HG02571 (cell line): Measurements from ENCODE around the gene DEDD2.
A peak's percentile ranks its signal among the peaks of the same experiment; 100 is the strongest.

Source experiments
- ATAC-seq: cut with Tn5 transposase; IDR thresholded peaks from one replicate; pipeline ENCODE4 v1.9.1; 2021; ENCODE audit warnings: mild to moderate bottlenecking, moderate library complexity; ENCODE audit not compliant: unreplicated experiment

DEDD2 gene

DNA sequence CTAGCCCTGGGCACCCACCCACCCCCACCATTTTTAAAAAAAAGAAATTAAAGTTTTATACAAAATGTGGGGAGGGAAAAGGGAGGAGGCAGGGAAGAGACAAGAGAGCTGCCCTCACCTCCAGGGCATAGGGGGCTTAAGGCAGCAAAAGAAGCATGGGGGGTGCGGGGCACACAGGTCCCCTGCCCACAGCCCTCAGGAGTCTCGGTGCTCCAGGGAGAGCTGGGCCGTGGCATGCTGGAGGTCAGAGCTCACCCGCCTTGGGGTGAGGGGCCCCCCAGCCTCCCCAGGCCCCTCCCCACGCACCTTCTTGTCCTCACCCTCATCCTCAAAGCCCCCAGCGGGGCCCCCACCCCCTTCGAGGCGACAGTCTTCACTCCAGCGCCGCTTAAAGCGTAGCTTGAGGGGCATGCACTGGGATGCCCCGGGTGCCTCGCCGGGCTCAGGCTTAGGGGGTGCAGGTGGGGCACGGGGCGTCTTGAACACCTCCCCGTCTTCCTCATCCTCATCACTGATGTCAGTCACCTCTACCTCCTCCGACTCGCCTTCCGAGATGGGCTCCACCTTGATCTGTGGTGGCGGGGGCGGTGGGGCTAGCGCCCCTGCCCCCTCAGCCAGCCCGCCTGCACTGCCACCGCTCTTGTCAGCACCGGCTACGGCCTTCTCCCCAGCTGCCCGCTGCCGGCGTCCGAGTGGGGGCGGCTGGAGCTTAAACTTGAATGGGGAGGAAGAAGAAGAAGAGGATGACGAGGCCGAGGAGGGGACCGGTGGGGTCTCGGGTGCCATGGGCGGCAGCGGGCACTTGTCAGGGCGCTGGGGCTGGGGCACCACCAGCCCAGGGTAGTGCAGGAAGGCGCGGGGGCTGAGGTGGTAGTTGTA lies 31.0 kb upstream of the DEDD2 start:
- ATAC-seq: no peak

DNA sequence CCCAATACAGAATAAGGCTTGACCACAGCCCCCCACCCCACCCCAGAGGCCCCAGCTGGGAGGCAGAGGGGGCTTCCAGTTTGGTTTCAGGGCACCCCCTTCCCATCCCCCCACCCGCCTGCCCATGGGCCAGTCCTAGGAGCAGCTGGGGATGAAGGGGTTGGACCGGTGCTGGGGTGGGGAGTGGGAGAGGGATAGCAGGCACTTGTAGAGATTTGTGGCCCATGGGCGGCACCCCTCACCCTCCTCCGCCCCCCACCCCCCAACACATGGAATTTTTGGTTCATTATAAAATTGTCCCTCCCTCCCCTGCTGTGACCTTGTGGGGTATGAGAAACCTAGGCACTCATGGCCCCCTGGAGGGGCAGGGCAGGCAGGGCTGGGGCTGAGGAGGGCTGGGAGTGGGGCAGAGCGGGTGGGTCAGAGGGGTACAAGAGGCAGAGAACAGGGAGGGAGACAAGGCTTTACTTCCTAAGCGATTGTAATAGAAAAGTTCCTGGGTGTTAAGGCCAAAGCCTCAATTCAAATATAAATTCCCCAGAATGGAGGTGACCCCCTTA lies 30.2 kb upstream of the DEDD2 start:
- no peak for ATAC-seq

DNA sequence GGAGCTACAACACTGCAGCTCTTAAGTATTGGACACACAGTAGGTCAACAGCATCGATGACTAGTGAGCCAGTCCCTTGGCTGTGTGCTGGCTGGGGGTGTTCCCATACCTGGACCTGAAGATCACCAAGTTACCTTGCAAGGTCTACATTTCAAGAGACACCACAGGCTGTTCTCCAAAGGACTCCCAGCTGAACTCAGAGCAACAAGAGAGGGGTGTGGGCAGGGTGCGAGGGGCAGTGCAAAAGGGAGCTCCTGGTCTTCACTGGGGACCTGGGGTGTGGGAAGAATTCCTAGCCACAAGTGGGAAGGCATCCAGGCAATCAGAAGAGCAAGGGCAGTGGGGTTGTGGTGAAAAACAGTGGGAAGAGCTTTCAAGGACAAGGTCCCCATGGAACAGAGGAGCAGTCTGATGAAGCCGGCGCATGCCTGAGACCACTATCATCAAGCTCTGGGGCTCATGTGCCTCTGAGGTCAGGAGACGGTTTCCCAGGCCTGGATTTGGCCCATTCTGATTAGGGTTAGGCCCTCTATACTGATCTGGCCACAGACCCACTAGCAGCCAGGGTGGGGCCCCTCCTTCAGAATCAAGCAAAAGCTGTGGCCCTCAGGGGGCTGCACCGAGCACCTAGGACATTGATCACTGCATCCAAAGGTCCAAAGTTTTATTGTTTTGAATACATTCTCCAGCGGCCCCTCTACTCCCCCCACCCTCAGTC lies 29.6 kb upstream of the DEDD2 start:
- no peak for ATAC-seq

DNA sequence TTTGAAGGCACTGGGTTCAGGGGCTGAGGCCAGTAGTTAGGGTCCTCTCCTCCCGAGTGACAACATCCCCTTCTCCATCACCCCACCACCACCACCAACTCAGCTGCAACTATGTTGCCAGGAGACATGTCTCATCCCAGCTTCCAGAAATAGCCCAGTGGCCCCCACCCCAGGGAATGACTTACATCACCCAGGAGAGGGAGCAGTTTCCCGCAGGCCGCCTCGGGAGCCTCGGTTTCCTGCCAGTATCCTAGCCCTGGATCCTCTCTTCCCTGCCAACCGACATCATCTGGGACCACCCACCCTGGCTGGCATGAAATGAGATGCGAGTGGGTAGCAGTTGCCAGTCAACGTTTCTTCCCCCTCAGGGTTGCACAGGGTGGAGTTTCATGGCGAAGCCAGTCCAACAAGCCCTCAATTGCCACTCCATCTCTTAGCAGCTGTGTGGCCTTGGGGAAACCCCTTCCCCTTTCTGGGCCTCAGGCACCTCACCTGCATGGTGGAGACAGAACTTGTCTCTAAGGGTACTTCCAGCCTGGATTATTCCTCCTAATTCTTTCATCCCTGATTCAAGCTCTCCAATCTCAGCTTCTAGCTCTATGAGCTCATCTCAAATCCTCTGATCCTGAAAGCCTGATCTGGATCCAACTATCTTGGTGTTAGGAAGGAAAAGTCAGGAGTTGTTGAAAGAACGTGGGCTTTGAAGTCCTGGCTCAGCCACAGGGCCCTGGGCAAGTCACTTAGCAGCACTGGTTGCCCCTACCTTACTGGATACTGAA lies 28.9 kb upstream of the DEDD2 start:
- no peak for ATAC-seq

DNA sequence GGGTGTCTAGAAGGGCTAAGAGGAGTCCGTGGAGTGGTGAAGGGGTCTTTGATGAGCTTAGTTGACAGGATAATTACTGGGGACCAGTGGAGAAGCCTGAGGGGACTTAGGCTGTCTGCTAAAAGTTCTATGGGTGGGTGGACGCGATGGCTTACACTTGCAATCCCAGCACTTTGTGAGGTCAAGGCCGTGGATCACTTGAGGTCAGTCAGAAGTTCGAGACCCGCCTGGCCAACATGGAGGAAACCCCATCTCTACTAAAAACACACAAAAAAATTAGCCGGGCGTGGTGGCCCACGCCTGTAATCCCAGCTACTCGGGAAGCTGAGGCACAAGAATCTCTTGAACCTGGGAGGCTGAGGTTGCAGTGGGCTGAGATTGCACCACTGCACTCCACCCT lies 27.8 kb upstream of the DEDD2 start:
- ATAC-seq: no peak

DNA sequence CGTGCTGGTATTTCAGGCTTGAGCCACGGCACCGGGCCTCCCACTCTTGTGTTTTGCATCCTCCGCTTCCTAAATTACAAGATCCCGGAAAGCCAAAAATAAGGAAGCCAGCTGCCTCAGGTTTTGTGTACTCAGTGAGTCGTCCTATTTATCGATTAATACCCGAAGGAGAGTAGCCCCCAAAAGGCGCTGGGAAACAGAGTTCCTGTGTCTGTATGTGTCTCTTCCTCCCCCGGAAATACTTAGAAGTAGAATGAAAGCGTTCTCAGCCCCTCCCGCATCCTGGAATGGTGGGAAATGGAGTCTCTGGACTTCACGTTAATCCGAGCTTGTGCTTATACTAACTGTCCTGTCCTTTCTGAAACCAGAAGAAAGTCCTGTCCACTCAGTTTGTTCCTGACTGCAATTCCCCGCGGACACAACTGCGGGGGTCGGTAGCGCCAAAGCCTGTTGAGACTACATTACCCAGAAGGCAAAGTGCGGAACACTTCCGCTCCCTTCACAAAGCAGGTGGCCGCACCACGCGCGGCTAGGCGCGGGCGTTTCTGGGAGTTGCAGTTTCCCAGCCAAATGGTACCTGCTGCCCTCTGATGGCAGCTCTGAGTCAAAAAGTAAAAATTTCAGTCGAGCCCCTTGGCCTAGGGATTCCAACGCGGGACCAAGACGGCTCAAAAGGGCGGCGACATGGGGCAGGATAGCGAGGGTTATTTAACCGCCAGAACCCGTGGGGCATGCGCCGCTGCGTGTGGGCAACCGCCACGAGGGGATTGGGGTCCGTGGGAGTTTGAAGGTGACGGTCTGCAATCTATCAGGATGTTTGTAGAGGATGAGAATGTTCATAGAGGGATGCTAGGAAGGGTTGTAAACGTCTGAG lies 27.1 kb upstream of the DEDD2 start:
- peak; percentile 27 for ATAC-seq

DNA sequence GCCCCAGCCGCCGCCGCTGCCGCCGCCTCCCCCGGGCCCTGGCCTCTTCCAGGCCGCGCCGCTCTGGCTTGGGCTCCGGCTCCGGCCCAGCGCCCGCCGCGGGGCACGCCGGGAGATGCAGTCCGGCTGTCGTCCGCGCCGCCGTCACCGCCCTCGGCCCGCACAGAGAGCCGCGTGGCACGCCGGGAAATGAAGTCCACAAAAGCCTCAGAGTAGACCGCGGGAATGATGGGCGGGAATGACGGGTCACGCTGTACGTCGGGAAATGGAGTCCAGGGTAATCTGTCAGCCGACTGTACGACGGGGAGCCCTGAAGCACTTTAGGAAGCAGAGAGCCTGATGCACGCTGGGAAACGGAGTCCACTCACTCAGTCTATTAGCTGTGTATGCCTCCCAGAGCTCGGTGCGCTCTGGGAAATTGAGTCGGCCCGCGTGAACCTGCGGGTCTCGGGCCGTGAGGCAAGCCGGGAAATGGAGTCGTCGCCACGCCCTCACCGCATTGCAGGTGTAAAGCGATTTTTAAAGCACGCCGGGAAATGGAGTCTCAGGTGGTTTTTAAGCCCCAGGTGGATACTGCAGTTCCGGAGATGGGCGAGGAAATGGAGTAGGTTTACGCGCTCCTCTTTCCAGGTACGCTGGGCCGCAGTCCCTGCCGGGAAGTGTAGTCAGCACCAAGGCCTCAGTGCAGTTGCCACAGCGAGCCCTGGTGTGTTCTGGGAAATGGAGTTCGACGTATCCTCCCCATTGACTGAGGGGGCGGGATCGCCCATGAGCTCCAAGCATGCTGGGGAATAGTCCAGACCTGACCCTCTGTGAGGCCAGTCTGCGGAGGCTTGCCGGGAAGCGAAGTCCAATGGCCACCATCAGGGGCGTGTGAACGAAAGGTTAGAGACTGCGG lies 25.3 kb upstream of the DEDD2 start, which contains the start of gene GSK3A:
GSK3A (minus strand) TSS at position 91 of the 898 bp plus-strand sequence. CDS start 137 bp downstream, outside the sequence.
- ATAC-seq: peak; percentile 55

DNA sequence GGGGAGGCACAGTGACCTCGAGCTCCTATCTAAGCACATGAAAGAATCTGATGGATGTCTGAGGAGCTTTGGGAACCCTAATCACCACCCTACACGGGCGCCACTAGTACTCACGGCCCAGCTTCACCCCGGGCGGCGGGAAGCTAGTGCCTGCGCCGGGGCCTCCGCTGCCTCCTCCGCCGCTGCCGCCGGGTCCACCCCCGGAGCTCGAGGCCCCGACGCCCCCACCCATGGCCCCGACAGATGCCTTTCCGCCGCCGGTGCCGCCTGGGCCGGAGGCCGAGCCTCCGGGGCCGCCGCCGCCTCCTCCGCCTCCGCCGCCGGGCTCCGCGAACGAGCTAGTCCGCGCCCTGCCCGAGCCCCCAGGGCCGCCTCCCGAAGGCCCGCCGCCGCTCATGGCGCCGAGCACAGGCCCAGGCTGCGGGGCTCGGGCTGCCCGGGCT lies 24.6 kb upstream of the DEDD2 start:
- ATAC-seq: no peak

DNA sequence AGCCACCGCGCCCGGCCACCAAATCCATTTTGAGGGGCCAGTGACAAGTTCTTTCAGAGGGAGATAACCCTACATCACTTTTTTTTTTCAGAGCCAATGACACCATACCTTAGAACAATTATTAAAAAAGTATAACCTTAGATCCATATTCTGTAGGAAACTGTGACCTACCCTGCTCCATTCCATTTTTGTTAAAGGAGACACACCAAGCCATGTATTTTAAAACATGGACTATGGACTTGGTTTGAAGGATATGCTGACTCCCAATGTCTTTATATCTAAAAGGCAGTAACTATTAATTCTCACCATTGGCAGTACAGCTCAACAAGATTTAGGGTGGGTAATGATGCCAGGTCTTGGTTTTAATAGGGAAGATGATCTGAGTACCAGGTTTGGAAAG lies 23.8 kb upstream of the DEDD2 start:
- ATAC-seq: no peak

DNA sequence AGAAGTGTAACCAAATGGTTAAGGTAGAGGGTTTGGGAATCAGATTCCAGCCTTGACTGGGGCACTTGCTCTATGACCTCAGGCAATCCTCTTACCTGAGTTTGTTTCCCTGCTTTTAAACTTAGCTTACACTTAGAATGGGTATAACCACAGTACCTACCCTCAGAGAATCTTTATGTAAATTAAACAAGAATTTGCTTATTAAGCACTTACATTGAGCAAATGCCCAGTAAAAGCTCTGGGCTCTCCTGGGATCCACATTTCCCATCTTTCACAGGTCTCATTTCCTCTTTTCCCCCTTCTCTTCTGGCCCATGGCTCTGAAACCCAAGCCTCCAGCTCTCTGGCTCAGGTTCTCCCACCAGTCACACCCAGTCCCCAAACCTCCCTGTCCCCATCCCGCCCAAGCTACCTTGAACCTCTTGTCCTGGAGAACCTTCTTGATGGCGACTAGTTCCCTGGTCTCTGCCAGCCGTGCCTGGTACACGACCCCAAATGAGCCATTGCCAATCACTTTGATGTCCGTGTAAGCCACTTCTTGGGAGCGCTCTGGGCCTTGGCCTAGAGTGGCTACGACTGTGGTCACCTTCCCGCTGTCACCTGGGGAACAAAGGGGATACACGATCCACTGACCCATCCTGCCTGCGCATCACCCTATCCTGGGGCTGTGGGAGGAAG lies 22.2 kb upstream of the DEDD2 start:
- no peak for ATAC-seq

DNA sequence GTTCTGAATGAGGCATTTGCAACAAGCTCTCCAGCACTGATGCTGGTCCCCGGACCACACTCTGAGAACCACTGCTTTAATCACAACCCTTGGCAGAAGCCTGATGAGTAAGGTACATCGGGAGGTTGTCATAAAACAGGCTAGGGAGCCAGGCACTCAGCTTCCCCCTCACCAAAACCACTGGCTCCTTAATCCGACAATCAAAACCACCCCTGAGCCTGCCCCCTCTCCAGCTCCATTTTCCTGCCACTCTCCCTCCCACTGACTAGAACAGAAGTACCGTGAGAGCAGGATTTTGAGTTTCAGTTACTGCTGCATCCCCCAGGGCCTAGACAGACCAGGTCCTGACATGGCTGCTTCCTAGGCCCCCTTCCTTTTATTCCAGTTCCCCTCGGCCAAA lies 17.7 kb upstream of the DEDD2 start:
- ATAC-seq: no peak

DNA sequence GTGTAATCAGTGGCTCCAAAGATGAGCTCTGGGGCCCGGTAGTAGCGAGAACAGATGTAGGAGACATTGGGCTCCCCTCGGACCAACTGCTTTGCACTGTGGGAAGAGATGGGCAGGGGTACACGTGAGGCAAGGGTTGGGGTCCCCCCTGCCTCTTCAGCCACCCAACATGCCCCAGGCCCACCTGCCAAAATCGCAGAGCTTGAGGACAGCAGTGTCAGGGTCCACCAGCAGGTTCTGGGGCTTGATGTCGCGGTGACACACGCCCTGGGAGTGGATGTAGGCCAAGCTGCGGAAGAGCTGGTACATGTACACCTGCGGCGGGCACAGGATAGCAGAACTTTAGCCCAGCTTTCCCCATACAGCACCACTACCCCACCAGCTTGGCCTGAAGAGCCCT lies 16.9 kb upstream of the DEDD2 start:
- no peak for ATAC-seq

DNA sequence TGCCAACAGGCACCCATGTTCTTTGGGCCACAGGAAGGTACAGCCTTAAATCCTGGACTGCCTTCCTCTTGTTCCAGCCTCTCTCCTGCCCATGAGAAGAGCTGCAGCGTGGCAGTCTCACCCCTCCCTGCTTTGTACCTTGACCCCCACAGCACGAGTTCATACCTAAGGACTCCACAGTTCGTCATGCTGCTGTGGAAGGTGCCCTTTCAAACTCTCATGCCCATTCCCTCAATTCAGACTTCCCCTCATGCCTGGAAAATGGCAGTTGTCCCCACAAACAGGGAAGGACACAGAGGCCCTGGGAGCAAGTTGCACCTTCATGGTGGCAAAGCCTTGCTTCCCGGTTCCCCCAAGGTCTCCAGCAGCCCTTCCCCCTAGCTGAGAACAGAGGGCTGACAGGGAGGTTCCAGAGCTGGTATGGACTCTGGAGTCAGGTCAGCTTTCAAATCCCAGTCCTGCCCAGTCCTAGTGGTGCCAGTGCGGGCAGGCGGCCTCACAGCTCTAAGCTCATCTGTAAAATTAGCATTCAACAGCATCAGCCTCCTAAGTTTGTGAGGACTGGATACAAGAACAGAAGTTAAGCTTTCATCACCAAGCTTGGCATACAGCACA lies 16.3 kb upstream of the DEDD2 start:
- no peak for ATAC-seq

DNA sequence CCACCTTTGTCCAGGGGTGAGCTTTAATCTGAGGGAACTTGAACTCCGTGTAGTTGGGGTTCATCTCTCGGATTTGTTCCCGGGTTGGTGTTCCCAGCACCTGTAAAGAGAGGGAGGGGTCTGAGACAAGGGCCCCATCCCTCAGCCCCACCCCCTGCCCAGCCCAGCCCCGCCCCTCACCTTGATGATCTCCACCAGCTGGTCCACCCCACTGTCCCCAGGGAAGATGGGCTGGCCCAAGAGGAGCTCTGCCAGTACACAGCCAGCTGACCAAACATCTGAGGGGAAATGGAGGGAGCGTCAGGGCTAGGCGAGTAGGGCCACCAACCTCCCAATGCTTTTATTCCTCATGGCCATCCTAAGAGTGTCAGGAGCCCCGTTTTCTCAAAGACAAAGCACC lies 15.6 kb upstream of the DEDD2 start:
- no peak for ATAC-seq

DNA sequence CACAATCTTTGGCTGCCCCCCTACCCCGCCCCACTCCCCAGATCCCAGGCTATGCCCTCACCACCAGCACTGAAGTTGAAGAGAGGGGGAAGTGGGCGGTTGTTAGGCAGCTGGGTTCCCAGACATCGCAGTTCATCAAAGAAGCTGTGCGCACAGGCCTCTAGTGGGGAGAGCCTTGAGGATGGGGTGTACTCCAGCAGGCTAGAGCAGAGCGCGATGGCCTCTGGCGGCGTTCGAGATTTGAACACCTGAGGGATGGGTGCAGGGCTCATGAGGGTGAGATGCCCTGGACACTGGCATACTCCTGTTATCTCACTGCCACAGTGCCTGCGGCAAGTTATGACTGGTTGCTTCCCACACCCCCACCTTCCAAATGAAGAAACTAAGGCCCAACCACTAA lies 15.0 kb upstream of the DEDD2 start:
- ATAC-seq: no peak

DNA sequence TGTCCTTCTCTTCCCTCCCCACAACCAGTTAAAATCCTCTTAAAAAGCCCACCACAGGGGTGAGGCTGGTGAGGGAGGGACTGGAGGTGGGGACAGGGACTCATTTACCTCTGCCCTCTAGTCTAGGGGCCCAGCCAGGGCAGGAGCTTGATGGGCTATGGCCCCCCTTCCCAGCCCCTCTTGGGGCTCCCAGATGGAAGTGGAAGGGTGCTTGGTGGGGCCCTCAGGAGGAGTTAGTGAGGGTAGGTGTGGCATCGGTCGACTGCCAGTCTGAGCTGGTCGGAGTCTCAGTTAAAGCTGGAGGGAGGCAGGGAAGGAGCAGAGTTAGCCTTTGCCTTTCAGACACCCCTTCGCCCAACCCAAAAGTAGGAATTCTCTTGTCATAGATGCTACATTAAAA lies 13.1 kb upstream of the DEDD2 start:
- ATAC-seq: no peak

DNA sequence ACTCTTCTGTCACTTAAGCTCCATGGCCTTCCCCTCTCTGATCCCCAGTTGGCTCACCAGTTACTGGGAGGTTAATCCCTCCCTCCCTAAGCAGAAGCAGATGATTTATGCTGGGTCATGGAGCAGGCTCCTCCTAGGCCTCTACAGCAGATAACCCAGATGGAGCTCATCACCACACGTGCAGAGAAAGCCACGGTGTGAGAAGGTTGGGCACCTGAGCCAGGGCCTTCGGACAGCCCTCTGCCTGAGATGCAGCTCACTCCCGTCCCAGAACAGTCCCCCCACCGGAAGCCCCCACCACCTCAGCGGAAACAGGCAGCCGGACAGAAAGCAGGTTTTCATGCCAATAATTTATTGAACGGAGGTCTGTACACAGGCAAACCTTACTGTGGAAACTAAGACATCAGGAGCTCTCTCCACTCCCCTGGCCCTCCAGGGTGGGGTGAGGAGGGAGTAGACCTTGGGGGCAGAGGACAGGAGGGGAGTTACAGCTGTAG lies 12.4 kb upstream of the DEDD2 start:
- no peak for ATAC-seq

DNA sequence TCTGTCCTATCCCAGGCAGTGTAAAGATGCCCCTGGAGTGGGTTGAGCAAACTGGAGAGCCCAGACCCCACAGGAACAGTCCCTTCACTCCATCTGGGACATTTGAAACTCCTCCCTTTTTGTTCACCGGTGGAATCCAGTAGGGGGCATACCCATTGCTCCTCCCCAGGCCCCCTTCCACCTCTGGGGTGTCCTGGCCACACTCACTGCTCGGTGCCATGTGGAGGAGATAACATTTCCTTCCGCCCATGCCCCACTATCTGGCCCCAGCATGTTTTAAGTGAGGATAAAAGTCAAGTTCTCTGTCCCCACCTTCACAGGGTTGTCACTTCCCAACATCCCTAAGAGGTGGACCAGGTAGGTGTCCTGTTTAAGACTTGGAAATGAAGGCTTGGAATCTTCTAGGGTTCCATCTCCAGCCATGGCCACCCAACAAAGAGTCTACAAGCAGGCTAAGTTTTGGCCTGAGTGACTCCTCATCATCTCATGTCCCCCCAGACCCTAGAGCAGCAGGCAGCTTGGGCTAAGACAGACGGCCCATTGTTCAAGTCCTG lies 11.9 kb upstream of the DEDD2 start:
- ATAC-seq: no peak
